Psoas muscle (tissue), 8 donors: ENCODE results near the gene SGMS1. TPM values are rescaled to one million over a fixed set of nuclear protein-coding genes. Genes with fewer than 3 reads are reported as not detected.
"Not testable (repeated sequence)": the region's sequence is repeated elsewhere in the genome, so short reads cannot be mapped to it uniquely, and the experiment has no call there.

Experiments
- ATAC-seq, 4 donors: fragments of 200-7000 bp; cut with Tn5 transposase; one replicate each; pipeline ENCODE4 v1.9.1; 2020; ENCODE audit warnings: moderate library complexity in 3 of 4, mild to moderate bottlenecking in 2 of 4
- DNase-seq, 2 donors: peaks; one replicate each; pipeline ENCODE4 v3.0.0-alpha.2; 2020
- H3K27ac ChIP-seq: fragments of 200-600 bp; one replicate; pipeline ENCODE4 v1.8.0; 2022
- H3K27me3 ChIP-seq, 3 donors: fragments of 200-600 bp in 1 of 3; one replicate each; pipeline versions ENCODE4 v1.6.1 to v1.8.0; 2013 to 2022; ENCODE audit warnings: low read length in 2 of 3, mild to moderate bottlenecking in 2 of 3, moderate library complexity in 1 of 3; ENCODE audit not compliant: insufficient read depth in 3 of 3
- H3K36me3 ChIP-seq, 2 donors: fragments of 200-600 bp in 1 of 2; one replicate each; pipeline versions ENCODE4 v1.6.1 to v1.8.0; 2013 to 2022; ENCODE audit warnings: low read depth in 1 of 2, mild to moderate bottlenecking in 1 of 2, moderate library complexity in 1 of 2; ENCODE audit not compliant: insufficient read depth in 1 of 2
- H3K4me1 ChIP-seq: fragments of 200-600 bp; one replicate; pipeline ENCODE4 v1.8.0; 2022
- H3K4me3 ChIP-seq: fragments of 200-600 bp; one replicate; pipeline ENCODE4 v1.8.0; 2022; ENCODE audit warnings: mild to moderate bottlenecking
- H3K9me3 ChIP-seq: fragments of 200-600 bp; one replicate; pipeline ENCODE4 v1.8.0; 2022
- WGBS, 3 donors: extraction: QIAGEN DNeasy Blood & Tissue Kit; methylation state at CpG; one replicate each; pipeline versions ENCODE4 v1.1.6 to v1.1.7; 2013; 5-methylcytosine and 5-hydroxymethylcytosine counted together
- intact Hi-C, 2 donors: fragments of 100-400 bp; cut with DNase I; formaldehyde crosslinking; loops; one replicate each; pipeline versions ENCODE4 v1.11.0 to v1.14.2; 2022
- polyA plus RNA-seq, 3 donors: library from polyadenylated mRNA; stranded (reverse); fragments of 200-250 nt; gene quantifications; one replicate each; pipeline ENCODE4 v1.2.3, GENCODE V29; 2013
- total RNA-seq, 4 donors: library from RNA; stranded (reverse); fragmentation: NEBNext Ultra II Directional in 2 of 4; extraction: Animal tissue kit (Norgen Biotek cat#: 25700) in 2 of 4; gene quantifications; one replicate each; pipeline versions ENCODE4 v1.2.1 to v1.2.4, GENCODE V29; 2021 to 2023
- TF ChIP-seq, protein P1 (sequence below): fragments of 200-600 bp; IDR thresholded peaks from one replicate; pipeline ENCODE4 v1.8.0; 2022; ENCODE audit warnings: antibody characterized with exemption
- donor health status: healthy with polysubstance abuse.
- donor health status: DM: no; HTN: no; CAD: no; lungs with moderate emphysema.
- donor health status: Bipolar disorder and iron deficiency.
- donor health status: healthy.
- donor health status: DM: yes; HTN: yes; CAD: no.
- donor health status: DM: no; HTN: no; CAD: no.
- donor health status: DM: no; HTN: no; CAD: no.
- donor health status: DM: yes; HTN: yes; CAD: no.

Gene SGMS1
- total and polyA plus RNA-seq, 7 donors = 6.2 to 16.7 (median 11.3) TPM

DNA sequence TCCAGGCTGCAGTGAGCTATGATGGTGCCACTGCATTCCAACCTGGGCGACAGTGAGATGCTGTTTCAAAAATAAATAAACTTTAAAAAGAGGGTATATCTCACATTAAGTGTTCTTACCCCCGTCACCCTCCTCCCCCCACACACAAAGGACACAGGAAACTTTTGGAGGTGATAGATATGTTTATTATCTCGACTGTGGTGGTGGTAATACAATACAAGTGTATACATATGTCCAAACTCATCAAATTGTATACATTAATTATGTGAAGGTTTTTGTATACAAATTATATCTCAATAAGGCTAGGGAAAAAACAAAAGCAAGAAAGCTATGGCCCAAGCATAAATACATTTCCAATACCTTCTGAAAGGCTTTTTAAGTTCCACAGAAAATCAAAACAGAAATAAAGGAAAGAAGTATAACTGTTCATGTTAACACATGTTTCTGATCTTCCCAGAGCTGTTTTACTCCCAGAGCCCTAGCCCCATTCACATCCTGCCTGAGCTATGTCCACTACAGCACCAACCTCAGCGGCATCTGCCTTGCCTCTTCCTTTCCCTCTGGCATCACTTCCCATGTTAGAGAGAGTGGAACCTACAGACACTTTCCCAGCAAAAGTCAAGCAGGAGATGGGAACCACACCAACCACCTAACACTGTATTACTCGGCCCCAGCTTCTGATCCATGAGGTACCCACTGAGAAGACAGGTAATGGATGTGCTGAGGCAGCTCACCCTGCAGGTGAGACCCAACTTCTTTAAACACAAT is 48.1 kb downstream of the SGMS1 start:
- H3K27ac ChIP-seq = no peak overlapping the region
- ATAC-seq = no peak

DNA sequence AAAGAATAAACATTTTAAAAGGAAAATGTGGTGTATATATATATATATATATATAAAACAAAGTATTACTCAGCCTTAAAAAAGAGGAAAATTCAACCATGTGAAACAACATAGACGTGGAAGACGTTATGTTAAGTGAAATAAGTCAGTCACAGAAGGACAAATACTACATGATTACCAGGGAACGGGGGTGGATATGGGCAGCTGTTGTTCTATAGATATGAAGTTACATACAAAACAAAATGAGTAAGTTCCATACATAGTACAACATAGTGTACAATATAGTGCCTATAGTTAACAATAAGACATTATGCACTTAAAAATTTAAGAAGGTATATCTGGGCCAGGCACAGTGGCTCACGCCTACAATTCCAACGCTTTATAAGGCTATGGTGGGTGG is 48.8 kb downstream of the SGMS1 start:
- 96 to 99% (median 98%) methylated on average over 5 of the region's 5 CpGs for WGBS, 3 donors
- no peaks in the 10 kb centered on the region for H3K9me3 ChIP-seq
- no peaks in the 10 kb centered on the region for H3K27me3 ChIP-seq
- TF ChIP-seq, protein P1, sequence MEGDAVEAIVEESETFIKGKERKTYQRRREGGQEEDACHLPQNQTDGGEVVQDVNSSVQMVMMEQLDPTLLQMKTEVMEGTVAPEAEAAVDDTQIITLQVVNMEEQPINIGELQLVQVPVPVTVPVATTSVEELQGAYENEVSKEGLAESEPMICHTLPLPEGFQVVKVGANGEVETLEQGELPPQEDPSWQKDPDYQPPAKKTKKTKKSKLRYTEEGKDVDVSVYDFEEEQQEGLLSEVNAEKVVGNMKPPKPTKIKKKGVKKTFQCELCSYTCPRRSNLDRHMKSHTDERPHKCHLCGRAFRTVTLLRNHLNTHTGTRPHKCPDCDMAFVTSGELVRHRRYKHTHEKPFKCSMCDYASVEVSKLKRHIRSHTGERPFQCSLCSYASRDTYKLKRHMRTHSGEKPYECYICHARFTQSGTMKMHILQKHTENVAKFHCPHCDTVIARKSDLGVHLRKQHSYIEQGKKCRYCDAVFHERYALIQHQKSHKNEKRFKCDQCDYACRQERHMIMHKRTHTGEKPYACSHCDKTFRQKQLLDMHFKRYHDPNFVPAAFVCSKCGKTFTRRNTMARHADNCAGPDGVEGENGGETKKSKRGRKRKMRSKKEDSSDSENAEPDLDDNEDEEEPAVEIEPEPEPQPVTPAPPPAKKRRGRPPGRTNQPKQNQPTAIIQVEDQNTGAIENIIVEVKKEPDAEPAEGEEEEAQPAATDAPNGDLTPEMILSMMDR = no peak
- H3K4me1 ChIP-seq = peaks cover 49% of the 10 kb centered on the region
- intact Hi-C loops = loop anchor here in 1 of 2 donors (5.0 kb wide), 1 partner anchor 37 kb away; no protein-coding TSS in a partner anchor
- ATAC-seq (no peak), DNase-seq (no peak)
- H3K36me3 ChIP-seq = no peaks in the 10 kb centered on the region
- H3K27ac ChIP-seq = no peak overlapping the region
- no peak overlapping the region for H3K4me3 ChIP-seq

More for the DNA sequence above, 48.1 kb downstream of the SGMS1 start:
- Histone ChIP-seq H3K27me3 (no peaks in the 10 kb centered on the region), H3K36me3 (no peaks in the 10 kb centered on the region), H3K4me1 (peaks cover 53% of the 10 kb centered on the region), H3K4me3 (no peak overlapping the region), H3K9me3 (no peaks in the 10 kb centered on the region)
- 87 to 90% (median 90%) methylated on average over 5 of the region's 5 CpGs for WGBS, 3 donors
- intact Hi-C loops = loop anchor here in 1 of 2 donors (5.0 kb wide), 1 partner anchor 37 kb away; no protein-coding TSS in a partner anchor
- no peak for DNase-seq
- TF ChIP-seq, protein P1 = no peak

DNA sequence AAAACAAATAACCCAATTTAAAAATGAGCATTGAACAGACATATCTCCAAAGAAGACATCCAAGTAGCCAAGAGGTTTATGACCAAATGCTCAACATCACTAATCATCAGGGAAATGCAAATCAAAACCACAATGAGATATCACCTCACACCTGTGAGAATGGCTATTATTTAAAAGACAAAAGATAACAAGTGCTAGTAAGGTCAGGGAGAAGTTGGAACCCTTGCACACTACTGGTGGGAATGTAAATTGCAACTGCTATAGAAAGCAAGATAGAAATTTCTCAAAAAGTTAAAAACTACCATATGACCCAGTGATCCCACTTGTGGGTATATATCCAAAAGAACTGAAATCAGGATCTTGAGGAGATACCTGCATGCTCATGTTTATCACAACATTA is 49.5 kb downstream of the SGMS1 start:
- ATAC-seq (no peak), DNase-seq (no peak)
- Histone ChIP-seq H3K4me1 (peaks cover 49% of the 10 kb centered on the region), H3K9me3 (no peaks in the 10 kb centered on the region), H3K4me3 (no peak overlapping the region), H3K27me3 (no peaks in the 10 kb centered on the region), H3K36me3 (no peaks in the 10 kb centered on the region), H3K27ac (no peak overlapping the region)
- TF ChIP-seq, protein P1 = no peak
- intact Hi-C loops = no loop called here

DNA sequence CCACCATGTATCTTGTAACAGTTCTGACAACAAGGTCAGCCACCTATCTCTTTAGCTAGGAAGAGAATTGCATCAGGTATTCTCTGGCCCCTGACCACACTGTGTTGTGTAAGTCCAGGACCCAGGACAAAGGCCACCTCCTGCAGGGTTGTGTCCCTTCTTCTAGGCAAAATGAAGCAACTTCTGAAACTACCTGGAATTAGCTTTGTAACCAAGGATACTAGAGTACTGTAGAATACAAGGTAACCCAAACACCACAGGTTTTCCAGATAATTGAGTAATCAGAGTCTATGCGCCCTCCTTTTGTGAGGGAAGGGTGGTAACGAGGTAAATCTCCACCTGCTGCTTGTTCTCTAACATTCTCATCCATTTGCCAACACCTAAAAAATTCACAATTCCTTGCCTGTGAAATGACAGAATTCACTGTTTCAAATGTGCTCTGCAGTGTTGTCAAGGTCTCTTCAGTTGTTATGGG is 51.7 kb downstream of the SGMS1 start:
- H3K4me3 ChIP-seq = no peak overlapping the region
- no peaks in the 10 kb centered on the region for H3K36me3 ChIP-seq
- H3K27ac ChIP-seq = no peak overlapping the region
- intact Hi-C loops = no loop called here
- WGBS, 3 donors = 89 to 94% (median 92%) methylated on average over 2 of the region's 2 CpGs
- no peaks in the 10 kb centered on the region for H3K27me3 ChIP-seq
- no peak for DNase-seq
- TF ChIP-seq, protein P1 = no peak
- peaks cover 36% of the 10 kb centered on the region for H3K4me1 ChIP-seq
- ATAC-seq = peak in 1 of 4 donors; percentile 29
- H3K9me3 ChIP-seq = no peaks in the 10 kb centered on the region

DNA sequence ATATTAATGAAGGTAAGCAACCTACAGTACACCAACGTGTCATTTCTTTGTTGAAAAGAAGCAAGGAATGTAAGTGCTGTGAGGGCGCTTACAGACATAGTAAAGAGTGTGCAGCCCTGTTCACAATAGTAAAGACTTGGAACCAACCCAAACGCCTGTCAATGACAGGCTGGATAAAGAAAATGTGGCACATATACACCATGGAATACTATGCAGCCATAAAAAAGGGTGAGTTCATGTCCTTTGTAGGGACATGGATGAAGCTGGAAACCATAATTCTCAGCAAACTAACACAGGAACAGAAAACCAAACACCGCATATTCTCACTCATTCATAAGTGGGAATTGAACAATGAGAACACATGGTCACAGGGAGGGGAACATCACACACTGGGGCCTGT is 55.0 kb downstream of the SGMS1 start:
- H3K4me3 ChIP-seq, H3K9me3 ChIP-seq, H3K36me3 ChIP-seq, intact Hi-C loops, H3K27me3 ChIP-seq, H3K27ac ChIP-seq, DNase-seq, ATAC-seq: not testable (repeated sequence)
- 97 to 99% (median 98%) methylated on average over 4 of the region's 4 CpGs for WGBS, 3 donors
- H3K4me1 ChIP-seq = peaks cover 30% of the 10 kb centered on the region
